Germinal center (tissue), 1 donor: ENCODE measurements around the gene EHBP1.

Experiments used
- DNase-seq: peaks from one replicate; pipeline ENCODE4 v3.0.0; 2012; ENCODE audit warnings: mixed read lengths, low spot score

Gene EHBP1

DNA sequence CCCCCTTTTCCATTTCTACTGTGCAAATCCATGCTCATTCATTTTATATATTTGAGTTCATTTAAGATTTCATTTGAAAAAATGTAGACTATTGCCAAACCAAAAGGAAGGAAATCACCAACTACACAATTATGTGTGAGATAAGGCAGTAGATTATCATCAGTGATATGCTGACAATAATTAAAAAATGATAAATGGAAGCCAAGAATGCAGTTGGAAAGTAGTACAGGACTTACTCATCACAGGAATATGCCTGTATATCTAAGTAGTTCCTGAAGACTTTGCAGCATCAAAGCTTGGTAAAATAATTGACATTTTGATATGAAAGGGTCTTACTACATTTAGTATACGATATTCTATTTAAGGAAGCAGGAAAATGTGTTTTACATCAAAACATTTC lies 179.0 kb downstream of the EHBP1 start:
- no peak for DNase-seq

DNA sequence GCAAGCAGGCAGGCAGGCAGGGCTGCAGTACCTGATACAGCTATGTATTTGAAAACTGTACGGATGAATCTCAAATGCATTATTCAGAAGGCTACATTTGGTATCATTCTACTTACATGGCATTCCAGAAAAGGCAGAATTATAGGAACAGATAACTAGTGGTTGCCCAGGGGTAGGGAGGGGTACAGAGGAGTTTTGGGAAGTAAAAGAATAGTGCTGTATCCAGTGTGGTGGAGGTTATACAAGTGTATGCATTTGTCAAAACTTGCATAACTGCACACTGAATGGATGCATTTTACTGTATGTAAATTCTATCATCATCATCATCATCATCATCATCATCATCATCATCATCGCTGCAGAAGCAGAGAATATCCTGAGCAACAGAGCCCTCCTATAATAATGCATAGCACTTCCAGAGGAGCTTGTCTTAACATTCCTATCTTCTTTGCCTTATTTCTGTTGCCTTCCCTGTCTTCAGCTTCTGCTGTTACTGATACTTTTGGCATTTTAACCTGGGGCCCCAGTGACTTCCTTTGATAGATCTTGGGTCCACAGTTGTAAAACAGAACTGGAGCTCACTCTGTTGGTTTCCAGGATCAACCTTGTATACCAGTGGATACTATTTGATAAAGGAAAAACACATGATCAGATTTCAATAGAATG lies 189.6 kb downstream of the EHBP1 start:
- DNase-seq, result no peak

DNA sequence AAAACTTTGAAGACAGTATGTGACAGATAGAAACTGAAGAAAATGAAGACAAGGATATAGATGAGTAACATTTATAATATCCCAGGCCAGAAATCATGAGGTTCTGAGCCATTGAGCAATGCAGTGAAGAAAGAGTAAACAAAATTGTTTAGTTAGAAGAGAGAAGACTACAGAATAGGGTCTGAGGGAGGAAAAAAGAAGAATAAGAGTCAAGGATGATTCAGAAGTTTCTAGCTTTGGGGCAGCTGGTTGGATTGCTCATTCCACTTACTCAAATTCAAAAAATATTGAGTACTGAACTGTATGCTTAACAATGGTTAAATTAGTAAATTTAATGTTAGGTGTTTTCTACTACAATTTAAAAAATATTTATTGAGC lies 190.1 kb downstream of the EHBP1 start:
- no peak for DNase-seq

DNA sequence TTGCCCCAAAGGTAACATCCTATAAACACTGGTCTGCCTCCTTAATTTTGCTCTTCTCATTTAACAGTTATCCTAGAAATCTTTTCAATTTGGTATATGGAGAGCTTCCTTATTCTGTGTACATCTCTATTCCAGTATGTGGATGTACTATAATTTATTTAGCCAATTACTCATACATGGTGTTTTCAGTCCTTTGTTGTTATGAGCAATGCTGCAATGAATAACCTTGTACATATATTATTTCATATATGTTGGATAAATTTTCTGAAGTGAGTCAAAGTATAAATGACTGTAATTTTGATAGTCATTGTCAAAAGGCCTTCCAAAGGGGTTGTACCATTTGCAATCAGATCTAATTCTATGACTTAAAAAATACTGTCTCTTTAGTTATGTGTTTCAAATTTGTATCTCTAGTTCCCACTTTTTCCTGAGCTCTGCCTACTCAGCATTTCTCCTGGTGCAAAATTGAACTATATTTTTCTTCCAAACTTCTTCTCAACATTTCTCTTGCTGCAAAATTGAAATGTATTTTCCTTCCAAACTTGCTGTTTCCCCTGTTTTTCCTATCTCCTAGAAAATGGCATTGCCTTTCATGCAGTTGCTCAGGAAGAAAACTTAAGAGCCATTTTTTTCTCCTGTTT lies 191.8 kb downstream of the EHBP1 start:
- DNase-seq, result no peak

DNA sequence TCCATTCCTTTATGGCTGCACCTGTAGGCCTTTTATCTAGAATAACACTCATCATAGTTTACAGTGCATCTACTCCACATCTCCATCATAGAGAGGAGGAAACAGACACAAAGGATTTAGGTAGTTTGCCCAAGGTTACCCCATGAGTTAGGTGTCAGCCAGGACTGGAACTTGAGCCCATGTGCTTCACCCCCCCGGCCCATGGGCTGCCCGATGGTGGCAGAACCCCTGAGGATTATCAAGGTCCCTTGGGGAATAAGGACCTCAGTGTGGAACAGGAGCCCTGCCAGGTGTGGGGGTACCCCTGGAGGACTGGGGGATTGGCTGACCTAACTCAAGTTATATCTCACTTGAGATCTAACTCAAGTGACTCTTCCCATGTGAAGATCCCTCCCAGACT lies 198.8 kb downstream of the EHBP1 start:
- DNase-seq, result no peak

DNA sequence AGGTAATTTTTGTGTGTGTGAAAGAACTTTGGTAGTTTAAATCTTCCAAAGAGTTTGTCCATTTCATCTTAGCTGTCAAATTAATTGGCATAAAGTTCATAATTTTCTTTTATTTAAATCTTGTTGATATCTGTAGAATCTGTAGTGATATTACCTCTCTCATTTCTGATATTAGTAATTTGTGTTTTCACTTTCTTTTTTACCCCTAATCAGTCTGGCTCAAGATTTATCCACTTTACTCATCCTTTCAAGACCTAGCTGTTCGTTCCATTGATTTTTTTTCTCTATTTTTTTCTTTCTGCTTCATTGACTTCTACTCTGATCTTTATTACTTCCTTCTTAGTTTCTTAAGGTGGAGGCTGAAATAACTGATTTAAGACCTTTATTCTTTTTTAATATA lies 202.6 kb downstream of the EHBP1 start:
- no peak for DNase-seq

DNA sequence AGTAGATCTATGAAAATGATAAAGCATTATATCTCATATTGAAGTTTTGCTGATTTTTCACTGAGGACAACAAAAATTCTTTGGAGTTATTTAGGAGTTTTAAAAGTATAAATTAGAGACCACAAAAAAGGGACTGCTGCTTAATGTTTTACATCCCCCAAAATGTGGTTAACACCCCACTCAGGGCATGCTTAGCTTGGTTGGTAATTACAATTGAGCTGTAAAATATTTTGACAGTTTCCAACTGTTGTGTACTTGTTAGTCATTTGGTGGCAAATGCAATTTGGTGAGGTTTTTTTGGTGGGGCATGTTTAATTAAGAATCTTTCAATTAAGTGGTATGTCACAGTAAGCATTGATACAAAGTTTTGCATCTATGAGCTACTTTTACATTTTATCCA lies 207.8 kb downstream of the EHBP1 start:
- no peak for DNase-seq

DNA sequence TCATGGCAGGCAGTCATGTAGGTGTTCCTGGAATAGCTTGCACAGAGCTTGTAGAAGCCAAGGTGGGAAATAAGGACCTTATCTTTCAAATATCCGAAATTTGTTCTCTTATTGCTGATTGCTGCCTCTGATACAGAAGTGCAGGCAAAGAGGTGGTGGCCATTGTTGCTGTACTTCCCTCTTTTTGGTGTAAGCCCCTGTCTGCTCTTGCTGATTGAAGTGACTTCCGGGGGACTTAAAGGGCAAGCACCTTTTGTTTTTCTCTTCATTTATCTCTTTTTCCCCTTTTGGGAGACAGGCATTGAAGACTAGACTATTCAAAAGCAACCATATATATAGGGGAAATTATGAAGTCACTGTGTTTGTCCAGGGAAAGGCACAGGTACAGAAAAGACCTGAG lies 213.5 kb downstream of the EHBP1 start:
- DNase-seq, result no peak

DNA sequence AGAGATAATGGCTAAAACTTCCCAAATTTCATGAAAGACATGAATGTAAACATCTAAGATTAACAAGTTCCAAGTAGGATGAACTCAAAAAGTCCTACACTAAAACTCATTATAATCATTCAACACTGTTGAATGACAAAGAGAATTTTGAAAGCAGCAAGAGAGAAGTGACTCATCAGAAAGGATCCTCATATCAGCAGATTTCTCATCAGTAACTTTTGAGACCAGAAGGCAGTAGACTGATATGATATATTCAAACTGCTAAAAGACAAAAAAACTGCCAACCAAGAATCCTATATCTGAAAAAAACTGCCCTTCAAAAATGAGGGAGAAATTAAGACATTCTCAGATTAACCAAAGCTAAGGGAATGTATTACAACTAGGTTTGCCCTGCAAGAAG lies 214.6 kb downstream of the EHBP1 start:
- DNase-seq, result no peak

DNA sequence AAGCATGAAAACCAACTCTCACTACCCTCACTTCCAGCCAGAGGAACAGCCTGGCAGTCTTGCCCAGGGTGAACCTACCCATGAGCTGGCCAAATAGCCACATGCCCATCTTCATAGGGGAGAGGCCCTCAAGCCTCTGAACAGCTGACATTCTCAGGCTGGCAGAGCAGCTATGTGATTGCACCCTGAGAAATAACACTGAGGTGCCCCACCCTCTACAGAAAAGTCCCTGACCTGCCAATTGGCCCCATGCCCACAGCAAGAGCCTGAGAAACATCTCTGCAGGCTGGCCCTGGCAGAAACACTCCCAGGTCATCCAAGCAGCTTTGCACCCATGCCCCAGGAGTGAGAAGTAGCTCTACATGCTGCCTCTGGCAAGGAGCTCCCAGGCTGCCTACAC lies 217.7 kb downstream of the EHBP1 start:
- DNase-seq, result no peak

DNA sequence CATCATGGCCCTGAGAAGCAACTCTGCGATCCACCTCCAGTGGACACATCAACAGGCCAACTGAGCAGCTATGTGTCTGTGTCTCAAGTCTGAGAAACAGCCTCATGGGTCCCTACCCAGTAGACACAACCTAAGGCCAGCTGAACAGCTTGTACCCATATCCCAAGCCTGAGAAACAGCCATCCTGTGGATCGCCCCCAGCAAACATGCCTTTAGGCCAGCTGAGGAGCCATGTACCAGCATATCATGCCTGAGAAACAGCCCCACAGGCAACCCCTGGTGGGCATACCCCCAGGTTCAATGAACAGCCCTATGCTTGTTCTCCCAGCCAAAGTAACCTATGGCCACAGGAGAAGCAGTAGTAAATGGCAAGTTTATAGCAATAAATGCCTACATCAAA lies 218.4 kb downstream of the EHBP1 start:
- no peak for DNase-seq

DNA sequence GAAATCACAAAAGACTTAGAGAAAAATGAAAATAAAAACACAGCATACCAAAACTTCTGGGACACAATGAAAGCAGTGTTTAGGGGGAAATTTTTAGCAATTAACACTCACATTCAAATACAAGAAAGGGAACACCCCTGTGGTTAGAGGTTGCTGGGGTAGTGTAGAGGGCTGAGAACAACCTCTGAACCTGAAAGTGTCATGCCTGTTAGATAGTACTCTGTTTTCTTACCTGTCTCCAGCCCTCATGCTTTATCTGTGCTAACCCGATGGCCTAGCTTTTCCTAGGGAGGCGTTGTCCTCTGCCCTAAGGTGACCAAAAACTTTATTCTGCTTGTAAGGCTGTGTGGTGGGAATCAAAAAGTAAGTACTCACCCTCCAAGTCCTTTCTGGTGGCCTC lies 222.5 kb downstream of the EHBP1 start:
- DNase-seq, result no peak

DNA sequence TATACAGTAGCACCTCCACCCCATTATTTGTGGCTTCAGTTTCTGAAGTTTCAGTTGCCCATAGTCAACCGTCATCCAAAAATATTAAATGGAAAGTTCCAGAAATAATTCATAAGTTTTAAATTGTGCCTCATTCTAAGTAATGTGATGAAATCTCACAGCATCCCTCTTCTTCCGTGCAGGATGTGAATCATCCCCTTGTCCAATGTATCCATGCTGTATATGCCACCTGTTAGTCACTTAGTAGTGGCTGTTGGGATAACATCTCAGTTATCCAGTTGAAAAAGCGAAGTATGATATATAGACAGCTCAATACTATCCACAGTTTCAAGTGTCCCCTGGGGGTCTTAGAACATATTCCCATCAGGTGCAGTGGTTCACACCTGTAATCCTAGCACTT lies 226.0 kb downstream of the EHBP1 start:
- no peak for DNase-seq

DNA sequence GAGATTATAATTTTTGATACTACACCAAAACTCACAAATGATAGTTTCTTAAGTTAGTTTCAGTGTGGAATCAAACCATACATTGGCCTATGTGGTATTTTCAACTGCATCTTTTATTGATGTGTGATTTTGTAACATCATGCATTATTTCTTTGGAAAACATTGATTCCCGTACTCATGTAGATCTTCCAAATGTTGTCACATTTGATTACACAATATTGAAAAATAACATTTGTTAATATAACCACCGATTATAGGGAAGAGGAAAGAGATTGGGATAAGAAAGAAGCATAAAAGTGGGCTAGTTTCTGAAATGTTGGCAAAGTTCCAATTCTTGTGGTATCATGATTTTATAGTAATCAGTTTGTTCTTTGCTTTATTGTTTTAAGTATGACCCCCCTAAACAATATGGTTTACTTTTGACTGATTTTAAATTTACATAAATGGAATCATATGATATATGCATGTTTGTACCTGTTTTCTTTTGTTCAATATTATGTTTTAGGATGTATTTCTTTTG lies 227.9 kb downstream of the EHBP1 start:
- DNase-seq, result no peak

DNA sequence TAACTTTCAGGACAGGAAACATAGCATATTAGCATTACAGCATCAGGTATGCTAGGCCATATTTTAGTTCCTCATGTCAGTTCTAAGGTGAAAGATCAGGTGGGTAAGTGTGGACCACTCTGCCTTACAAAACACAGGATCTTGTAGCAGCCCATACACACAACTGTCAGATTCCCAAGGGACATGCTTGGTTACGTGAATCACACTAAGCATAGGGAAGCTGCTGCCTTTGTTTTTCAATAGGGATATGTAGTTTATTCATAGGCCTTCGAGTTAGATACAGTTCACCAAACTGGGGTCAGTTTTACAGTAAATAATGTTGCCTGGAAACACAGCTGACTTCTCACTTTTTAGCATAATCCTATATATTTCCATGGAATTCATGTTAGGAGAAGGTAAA lies 229.0 kb downstream of the EHBP1 start:
- DNase-seq, result no peak

DNA sequence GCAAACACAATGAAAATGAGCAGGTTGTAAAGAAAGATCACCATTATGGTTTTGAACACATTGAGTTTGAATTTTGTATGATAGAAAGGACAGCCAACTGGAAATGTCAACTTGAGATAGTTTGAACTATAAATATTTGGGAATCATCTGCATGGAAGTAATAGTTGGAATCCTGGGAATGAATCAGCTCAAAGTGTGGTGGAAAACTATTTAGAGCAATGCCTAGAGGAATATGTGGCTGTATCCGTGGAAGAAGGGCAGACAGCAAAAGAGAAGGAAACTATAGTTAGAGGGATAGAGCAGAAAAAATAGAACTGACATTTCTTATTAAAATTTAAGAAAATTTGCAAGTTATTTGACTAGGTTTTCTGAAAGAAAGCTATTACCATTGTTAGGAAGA lies 232.6 kb downstream of the EHBP1 start:
- no peak for DNase-seq

DNA sequence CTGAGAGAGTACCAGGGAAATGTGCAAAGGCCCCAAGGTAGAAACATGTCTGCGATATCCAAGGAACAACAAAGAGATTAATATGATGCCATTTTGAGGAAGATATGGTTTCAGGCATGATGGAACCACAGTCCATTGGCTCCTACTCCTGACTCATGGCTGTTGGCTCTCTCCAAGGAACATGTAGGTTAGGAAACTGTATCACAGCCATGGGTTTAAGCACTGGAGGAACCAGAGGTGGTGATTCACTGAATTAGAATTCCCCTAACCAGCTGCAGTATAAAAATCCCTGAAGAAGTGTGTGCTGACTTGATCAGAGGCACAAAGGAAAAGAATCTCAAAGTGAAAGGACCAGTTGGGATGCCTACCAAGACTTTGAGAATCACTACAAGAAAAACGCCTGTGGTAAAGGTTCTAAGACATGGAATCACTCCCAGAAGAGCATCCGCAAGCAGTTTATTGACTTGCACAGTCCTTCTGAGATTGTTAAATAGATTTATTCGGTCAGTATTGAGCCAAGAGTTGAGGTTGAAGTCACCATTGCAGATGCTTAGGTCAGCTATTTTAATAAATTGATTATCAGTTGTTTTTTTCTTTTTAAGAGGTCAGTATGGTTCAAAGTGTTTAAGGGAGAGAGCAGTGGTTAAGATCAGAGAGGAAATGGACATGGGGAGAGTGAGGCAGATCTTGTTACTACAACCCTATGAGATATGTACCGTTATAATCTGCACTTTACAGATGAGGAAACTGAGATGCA lies 234.4 kb downstream of the EHBP1 start:
- no peak for DNase-seq

DNA sequence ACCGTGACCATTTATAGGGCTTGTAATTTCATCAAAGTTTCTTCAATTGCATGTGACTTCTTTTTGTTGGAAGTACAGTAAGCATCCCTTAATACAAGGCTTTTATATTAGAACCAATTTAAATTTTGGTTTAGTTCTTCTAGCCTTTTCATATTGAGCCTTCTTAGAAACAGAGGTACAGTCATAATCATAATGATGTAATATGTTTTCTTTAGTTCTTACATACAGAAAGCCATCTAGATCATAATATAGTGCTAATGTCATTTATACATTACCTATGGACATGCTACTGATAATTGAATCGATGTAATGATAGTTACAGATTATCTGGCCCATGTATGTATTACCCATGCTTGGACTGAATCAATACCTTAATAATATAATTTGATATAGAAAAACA lies 235.2 kb downstream of the EHBP1 start:
- no peak for DNase-seq

DNA sequence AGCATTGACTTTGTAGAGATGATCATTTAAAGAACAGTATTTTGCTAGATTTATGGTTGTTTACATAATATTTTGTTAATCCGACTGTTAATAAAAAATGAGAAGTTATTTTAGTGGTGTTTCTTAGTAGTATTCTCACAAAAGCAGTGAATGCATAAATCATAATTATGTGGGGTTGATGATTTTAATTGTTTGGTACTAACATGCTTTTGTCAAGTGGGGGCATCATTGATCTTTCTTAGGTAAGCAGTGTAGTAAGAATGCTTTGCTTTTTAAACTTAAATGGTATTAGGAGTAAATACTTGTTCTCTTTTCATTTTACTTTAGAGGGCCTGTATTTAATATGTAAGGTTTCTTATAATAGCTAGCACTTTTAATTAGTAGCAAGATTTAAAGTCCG lies 235.9 kb downstream of the EHBP1 start:
- DNase-seq, result no peak

DNA sequence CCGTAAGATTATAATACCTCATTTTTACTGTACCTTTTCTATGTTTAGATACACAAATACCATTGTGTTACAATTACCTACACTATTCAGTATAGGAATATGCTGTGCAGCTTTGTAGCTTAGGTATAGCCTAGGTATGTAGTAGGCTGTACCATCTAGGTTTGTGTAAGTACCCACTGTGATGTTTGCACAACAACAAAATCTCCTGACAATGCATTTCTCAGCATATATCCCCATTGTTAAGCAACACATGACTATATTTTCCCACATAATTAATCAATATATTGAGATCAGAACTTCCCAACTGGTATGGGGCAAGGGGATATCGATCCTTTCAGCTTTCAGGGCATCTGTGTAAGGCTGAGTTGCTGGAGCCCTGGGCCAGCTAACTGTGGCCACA lies 238.8 kb downstream of the EHBP1 start:
- no peak for DNase-seq

DNA sequence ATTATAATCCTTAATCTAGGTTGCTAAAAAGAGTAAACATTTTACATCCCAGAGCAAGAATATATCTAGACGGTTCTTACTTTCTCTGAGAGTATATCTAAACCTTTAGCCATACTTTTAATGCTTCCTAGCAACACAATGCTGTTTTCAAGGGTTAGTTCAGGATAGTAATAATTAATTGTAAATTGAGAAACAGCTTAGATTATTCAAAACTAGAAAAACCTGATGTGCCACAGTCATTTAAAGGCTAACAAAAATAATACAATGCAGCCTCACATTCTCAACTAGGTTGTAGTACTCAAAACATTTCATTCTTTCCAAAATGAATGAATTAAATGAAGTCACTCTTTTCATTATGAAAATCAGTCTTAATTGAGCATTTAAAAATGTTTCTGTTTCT lies 241.9 kb downstream of the EHBP1 start:
- DNase-seq, result no peak

DNA sequence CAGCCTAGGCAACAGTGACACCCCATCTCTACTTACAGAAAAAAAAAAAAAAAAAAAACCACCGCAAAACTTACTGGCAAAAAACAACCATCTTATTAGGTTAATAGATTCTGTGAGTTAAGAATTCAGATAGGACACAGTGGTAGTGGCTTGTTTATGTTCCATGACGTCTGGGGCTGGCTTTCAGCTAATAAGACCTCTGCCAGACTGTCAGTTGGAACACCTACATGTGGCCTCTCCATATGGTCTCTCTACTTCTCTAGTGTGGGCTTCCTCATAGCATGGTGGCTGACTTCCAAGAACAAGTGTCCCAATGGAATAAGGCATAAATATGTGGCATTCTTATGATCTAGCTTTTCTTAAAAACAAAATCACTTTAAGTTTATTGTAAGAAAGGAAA lies 251.1 kb downstream of the EHBP1 start:
- no peak for DNase-seq

DNA sequence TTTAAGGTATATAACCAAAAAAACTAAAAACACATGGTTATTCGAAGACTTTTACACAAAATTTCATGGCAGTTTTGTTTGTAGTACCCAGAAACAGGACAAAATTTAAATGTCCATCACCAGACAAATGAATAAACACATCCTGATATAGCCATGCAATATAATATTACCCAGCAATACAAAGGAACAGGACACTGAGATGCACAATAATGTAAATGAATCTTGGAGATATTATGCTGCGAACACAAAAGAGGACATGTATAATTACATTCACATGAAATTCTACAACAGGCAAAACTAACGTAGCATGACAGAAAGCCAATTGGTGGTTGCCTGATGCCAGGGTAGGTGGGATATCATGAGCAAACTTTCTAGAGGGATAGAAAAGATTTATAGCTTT lies 252.7 kb downstream of the EHBP1 start:
- no peak for DNase-seq
